HG02884 (cell line): ENCODE data around the gene AMBRA1.
"Not testable (repeated sequence)": the region's sequence is repeated elsewhere in the genome, so short reads cannot be mapped to it uniquely, and the experiment has no call there.

Experiments used
- ATAC-seq: cut with Tn5 transposase; IDR thresholded peaks from one replicate; pipeline ENCODE4 v1.9.1; 2021; ENCODE audit warnings: mild to moderate bottlenecking, moderate library complexity; ENCODE audit not compliant: unreplicated experiment

The AMBRA1 gene

DNA sequence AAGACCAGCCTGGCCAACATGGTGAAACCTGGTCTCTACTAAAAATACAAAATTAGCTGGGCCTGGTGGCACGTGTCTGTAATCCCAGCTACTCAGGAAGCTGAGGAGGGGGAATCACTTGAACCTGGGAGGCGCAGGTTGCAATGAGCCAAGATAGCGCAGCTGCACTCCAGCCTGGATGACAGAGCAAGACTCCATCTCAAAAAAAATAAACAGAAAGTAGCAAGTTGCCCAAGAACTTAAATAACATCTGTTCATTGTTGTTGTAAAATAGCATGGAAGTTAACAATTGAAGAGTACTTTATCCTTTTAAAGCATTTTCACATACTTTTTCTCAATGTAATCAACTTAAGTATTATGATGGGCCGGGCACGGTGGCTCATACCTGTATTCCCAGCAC is 5.7 kb downstream of the AMBRA1 start:
- no peak for ATAC-seq

- ATAC-seq: not testable (repeated sequence)
These were observed 10.3 kb downstream of the AMBRA1 start for GRCh38 chr11:46583513-46583912.

DNA sequence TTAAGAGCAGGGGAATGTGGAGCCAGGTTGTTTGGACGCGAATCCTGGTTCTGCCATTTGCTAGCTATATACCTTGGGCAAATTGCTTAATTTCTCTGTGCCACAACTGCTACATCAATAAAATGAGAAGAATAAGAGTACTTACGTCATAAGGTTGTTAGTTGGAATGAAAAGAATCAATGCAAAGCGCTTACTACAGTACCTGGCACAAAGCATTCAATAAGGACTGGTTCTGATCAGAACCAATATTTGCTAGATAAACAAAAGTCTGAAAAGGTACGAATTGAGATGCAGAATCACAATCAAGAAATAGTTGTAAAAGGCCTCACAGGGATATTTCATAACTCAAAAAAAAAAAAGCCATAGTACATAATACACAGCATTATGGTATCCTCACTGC is 11.2 kb downstream of the AMBRA1 start:
- no peak for ATAC-seq

DNA sequence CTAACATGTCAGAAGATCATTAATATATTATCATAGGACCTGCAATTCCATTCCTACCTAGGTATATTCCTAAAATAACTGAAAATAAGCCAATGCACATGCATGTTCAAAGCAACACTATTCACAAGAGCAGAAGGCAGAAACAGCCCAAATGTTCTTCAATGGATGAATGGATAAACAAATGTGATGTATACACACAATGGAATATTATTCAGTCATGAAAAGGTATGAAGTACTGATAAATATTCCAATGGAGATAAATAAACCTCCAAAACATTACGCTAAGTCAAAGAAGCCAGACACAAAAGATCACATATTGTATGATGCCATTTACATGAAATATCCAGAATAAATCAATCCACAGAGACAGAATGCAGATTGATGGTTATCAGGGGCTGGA is 16.8 kb downstream of the AMBRA1 start:
- ATAC-seq: no peak

DNA sequence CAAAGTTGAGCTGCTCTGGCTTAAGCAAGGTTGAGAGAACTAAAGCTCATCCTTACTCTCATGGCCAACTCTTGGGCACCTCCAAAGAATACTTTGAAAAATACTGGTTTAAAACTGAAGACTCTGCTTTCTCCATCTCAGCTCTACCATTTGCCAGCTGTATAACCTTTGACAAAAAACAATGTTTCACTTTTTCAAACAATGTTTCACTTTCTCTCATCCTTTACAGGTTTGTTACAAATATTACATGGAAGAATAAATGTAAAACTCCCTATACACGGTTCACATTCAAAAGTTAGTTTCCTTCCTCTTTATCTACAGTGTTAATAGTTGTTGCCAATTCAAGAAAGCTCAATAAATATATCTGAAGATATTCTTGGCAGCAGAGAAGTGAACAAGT is 19.2 kb downstream of the AMBRA1 start:
- ATAC-seq: no peak

DNA sequence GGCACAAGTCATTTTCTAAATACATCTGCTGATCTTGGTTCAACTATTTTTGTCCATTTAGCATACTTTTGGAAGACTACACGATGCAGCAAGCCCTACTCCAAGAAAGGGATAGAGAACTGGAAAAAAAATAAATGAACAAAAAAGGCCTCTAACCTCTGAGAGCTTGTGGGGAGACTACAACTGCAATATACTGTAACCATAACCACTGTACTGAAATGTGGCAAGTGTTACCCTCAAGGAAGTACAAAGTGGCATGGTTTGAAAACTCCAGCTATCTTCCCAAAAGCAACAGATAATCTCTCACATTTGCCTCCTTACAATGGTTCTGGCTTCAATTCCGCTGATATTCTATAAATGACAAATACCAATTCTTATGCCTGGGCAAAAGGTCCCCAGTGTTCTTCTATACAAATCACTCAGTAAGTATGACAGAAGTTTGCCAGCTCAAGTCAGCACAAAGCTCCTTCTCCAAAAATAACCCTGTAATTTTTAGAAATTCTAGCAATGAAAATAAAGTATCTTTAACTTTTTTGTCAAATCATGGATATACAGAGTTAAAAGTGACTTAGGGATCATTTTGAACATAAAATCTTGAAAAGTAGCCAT is 22.9 kb downstream of the AMBRA1 start:
- ATAC-seq: no peak

DNA sequence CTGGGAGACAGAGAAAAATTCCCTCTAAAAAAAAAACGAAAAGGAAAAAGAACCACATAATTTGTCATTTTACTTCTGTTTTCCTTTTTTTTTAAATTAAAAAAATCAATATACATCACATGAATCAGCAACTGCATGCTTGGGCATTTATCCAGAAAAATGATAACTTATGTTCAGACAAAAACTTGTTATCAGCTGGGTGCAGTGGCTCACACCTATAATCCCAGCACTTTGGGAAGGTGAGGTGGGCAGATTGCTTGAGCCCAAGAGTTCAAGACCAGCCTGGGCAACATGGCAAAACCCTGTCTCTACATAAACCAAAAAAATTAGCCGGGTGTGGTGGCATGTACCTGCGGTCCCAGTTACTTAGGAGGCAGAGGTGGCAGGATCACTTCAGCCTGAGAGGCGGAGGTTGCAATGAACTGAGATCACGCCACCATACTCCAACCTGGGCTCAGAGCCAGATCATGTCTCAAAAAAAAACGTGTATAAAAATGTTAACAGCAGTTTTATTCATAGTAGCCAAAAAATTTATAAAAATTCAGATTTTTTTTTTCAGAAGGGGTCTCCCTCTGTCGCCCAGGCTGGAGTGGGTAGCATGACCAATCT is 28.5 kb downstream of the AMBRA1 start:
- ATAC-seq: no peak

- no peak for ATAC-seq
These were observed 29.4 kb downstream of the AMBRA1 start for GRCh38 chr11:46564459-46564858.

GRCh38 chr11:46562527-46562926 is 31.3 kb downstream of the AMBRA1 start:
- no peak for ATAC-seq

GRCh38 chr11:46560300-46560991 is 33.4 kb downstream of the AMBRA1 start:
- no peak for ATAC-seq

DNA sequence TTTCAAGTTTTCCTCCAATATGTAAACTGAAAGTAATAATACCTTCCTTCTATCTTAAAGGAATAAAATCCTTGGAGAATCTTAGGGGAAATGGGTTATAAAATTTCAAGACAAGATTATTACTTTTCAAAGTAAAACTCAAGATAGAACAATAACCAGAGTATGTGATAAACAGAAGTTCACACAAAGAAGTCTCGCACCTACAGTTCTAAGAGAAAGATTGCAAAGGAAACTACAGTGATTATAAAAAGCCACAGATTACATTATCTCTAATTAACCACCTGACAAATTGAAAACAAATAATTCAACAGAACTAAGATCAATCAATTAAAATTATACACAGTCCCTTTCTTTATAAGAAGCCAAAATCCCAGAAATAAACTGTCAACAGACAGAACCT is 34.0 kb downstream of the AMBRA1 start:
- ATAC-seq: no peak

- no peak for ATAC-seq
These were observed 36.1 kb downstream of the AMBRA1 start for GRCh38 chr11:46557684-46558151.

DNA sequence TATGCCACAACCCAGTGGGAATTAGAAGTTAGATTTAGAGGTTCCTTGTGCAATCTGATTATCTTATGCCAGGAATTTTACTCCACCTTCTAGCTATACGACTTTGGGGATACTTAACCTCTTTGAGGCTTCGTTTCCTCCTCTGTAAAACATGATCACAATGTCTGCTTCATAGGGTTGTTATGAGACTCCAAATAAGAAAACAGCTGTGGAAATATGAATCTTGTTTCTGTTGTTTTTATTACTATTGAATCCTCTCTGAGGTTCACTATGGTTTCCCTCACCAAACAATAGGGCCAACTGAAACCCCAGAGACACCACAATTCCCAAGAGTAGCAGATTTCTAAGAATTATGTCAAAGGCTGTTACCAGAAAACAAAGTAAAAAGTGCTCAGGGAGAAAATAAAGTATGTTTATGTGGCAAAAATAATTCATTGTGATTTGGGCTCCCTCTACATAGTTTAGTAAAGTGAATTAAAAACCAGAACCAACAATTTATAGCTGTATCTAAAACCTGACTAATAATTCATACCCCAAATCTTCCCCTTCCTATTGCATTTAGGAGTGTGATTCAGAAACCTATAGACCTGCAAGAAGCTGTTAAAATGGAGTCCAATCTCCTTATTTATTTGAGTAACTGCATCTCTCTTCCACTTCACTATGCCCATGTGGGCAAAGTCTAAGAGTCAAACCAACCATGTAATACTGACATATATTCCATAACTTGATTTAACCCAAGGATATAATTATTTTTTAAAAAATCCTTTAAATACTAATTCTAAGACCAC is 38.4 kb downstream of the AMBRA1 start:
- ATAC-seq: no peak

GRCh38 chr11:46554213-46555147 is 39.3 kb downstream of the AMBRA1 start:
- no peak for ATAC-seq

GRCh38 chr11:46553814-46554212 is 40.0 kb downstream of the AMBRA1 start:
- no peak for ATAC-seq

DNA sequence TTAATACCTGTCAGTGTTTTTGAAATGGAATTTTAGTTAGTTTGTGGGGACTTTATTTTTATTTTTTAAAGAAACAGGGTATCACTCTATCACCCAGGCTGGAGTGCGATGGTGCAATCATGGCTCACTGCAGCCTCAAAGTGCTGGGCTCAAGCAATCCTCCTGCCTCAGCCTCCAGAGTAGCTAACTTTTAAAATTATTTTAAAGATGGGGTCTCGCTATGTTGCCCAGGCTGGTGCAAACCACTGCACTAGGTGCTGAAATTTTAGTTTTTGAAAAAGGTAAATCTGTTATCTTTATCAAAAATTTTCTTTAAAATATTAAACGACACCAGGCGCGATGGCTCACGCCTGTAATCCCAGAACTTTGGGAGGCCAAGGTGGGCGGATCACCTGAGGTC is 42.6 kb downstream of the AMBRA1 start:
- ATAC-seq: no peak

DNA sequence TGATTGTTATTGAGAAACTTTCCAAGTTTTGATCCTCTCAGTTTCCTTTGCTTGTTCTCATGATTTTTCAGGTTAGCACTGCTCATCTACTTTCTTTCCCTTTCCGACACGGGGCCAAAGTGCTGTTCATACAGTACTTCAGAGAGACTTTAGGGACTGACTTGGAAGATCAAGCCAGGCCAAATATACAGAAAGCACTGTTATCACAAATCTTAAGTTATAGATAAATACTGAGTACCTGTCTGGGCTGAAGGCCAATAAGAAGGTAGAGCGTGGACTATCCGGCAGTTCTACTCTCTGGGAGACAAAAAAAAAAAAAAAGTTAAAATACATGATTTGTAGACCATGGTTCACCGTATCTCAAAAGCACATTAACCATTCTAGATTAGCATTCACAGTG is 46.2 kb downstream of the AMBRA1 start:
- ATAC-seq: no peak

DNA sequence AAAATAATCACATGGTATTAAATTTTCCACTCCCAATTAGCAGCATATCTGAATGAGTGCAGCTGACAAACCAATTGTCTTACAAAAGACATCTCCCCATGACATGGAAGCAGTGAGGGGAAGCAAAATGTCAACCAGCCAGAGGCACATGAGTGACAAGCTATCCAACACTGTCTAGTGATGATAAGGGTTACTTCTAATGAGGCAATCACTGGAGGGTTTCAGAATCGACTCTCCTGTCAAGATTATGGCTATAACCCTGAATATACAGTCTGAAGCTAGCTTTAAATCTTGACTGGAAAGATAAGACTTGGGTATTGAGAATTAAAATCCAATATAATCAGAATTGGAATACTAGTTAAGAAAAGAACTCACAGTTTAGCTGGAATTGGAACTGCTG is 50.3 kb downstream of the AMBRA1 start:
- ATAC-seq: no peak

DNA sequence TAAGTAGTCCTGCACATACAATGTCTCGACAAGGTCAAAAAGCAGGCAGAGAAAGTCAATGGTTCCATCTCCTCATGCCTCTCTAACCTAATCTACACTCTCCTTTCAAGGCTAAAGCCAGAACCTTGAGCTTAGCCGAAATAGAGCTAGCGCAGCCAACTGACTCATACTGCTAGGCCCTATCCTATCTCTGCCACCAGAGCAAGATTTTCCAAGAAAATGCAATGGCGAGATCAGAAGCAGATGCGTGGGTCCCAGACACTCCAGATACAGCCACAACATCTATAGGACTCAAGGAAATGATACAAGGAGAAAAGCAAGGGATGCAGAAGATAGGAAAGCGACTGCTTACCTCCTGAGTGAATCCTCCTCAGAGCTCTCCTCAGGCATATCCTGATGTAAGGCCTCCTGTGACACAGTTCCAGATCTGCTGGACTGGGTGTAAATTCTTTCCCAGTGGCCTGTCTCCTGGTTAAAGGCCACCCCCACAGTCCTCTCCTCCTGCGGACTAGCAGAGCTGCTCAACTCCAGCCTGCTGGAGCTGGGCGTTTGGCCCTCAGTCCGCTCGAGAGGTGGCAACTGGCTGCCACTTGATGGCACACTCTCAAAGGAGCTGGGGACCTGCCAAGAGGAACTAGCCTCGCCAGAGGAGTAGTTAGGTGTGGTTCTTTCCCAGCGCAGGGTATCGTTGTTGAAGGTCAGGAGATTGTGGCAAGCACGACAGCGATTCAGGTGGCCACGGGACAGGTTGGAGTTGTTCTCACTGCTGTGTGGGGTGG is 52.0 kb downstream of the AMBRA1 start:
- ATAC-seq: no peak

- no peak for ATAC-seq
These were observed 53.0 kb downstream of the AMBRA1 start for GRCh38 chr11:46540807-46541206.
